Measurements from ENCODE around the gene RAB3IL1.

RAB3IL1 gene

DNA sequence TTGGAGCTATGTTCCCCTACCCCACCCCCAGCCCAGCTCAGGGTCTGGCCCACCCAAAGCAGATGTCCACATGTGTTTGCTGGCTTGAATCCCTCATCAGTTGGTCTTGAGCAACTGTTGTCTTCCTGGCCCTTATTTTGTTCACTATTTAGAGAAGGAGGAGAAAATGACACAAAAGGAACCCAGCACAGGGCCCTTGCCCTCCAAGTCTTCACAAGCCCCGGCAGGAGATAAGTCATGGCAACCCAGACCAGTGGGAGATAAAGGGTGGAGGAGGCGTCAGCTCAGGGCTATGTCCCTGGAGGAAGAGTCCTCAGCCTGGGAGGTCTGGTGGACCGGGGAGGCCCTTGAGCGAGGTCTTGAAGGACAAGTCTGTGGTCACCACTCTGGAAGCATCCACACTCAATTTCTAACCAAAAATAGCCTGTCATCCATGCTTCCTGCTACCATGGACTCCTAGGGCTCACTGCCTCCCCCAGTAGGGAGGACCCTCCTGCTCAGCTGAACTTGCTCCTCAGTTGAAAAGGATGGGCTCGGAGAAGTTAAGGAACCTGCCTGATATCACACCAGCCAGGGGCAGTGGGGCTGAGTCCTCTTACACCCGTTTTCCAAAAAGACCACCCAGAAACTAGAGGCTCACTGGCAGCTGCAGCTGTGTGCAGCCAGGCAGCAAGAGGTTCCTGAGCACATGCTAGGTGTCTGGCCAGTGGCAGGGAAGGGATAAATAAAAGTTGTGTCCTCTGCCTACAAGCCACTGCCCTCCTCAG, 1.8 kb upstream of the RAB3IL1 start:
- no peak for DNase-seq (ENCODE audit: low read depth)

DNA sequence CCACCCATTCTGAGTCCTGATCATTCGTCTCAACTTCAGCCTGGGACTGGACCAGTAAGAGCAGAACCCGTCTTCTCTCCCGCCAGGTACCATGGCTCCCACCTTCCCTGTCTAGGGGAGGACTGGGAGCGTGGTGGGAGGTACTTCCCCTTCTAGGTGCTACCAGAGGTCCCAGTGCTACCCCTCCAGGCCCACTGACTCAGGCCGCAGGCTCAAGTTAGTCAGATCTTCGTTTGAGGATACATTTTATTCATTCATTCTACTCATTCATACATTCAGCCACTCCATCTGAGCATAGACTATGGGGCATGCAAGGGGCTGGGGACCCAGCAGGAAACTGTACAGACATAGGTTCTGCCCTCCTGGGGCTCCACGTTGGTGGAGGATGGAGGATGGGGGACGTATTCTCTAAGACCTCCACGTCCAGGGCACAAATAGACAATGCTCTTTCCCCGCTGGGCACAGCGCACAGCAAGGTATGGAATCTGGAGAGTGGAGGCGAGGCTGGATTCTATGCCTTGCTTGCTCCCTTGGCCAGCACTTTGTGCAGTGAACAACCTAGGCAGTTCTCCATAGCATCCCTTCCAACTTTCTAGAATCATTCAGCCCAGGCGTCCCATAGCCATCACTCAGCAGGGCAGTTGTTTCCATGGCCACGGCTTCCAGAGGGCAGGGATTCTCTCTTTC, 1.0 kb upstream of the RAB3IL1 start:
- DNase-seq (ENCODE audit: low read depth), result no peak

DNA sequence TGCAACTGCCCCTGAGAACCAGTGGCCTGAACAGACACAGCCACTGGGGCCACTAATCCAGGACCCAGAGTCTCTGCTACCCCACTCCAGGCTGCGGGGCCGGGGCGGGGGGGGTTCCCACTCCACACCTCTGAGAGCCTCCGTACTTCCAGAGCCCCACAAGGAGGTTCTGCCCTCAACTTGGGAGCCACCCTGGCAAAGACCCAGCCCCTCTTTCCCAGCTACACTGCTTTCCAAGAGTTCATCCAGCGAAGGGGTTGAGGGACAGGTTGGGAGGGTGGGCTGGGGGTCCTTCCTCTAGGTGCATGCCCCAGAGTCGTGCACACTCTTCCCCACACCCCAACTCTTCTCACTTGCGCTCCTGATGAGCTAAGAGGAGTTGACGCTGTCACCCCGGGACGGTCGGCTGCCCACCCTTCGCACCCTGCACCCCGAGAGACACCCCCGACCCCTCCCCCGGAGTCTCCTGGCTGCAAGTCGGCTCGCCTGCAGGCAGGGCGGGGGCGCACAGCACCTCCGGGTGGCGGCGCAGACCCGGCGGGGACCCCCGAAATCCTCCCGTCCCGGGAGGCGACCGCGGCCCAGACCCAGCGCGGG, 531 bp downstream of the RAB3IL1 start:
- DNase-seq (ENCODE audit: low read depth), result no peak

DNA sequence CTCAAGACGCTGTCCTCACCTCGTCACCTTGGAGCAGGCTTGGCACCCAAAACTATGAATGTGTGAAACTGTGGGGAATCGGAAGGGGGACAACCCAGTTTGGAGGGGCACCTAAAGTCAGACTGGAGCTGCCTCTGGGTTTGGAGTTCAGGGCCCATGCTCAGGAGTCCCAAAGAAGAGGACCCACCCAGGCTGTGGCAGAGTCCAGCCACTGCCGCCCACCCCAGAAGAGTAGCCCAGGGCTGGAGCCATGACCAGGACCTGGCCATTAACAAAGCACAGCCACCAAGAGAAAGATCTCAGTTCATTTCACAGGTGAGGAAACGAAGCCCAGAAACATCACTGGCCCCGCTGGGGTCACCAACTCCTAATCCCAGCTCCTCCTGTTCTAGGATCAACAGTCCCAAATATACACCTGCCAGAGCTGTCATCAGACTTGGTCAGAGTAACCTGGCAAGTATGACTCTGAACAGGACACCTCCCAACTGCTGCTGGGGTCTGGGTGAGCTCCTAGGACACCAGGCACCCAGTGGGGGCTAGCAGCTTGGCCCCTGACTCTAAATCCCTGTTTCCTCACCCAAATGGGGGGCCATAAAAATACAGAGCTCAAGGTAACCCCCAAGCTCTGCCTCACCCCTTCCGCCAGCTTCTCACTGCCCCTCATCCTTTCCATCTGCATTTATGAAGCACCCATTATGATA, 2.7 kb downstream of the RAB3IL1 start:
- no peak for DNase-seq (ENCODE audit: low read depth)

DNA sequence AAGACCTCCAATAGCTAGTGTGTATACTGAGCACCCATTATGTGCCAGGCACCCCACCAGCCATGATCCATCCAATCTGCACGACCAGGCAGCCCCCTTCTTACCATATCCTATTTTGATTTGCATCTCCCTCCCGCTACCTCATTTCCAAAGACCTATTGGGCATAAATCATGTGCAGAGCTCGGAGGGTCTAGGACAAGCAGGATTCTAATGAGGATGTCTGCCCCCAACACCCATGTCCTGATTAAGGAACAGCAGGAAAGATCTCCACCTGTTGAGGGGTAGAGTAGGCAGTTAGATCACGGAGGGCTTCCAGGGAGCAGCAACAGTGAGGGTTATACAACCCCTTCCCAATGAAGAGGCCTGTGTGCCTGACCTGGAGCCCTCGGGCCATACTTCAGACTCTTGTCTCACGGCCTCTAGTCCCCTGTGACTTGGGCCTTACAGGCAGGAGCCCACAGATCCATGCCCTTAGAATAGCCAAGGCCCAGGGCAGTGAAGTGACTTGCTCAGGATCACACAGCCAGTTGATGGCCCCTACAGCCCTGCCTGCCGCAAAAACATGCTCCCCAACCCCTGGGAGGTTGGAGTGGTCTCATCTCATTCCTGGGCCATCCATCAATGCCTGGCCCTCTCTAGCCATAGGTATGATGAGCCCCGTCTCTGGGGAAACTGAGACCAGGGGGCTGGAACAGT, 3.5 kb downstream of the RAB3IL1 start:
- DNase-seq (ENCODE audit: low read depth), result no peak

DNA sequence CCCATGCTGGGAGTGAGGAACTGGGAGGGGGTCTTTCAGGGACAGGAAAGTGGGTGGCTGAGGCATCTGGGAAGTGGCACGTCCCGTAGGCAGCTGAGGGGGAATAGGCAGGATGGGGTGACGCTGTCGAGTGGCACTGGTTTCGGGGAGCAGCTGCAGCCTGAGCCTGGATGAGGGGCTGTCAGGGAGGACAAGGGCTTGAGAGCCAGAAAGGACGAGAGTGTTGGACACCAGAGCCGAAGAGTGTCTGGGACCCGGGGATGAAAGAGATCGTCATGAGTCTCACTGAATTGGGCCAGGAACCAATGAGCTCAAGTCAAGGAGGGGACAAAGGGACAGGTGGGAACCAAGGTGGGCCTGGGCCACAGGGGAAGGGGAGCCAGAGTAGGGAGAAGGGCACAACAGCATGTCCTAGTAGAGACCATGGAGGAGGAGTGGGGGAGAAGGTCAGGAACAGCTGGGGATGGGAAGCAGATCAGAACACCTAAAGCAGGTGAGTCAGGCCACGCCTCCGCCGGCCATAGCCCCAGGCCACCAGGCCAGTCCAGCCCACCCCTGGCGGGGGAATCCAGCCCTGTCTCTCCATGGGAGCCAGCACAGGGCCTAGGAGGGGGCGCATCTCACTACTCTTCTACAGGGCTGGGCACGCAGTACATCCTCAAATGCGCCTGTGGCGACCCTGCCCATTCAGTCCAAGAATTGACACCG, 4.2 kb downstream of the RAB3IL1 start:
- no peak for DNase-seq (ENCODE audit: low read depth)

DNA sequence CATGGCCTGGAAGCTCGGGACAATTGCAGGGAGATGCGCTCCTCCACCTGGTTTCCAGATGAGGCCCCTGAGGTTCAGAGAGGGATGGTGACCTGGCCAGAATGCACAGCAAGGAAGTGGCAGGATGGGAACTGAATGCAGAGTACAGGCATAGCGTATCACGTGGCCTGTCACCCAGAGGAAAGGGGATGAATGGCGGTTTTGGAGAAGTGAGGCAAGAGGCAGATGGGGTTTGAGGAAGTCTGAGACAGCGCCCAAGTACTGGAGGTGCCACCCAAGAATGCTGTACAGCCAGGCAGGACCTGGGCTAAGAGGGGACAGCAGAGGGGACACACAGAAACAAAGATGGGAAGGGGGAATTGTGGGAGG, 4.9 kb downstream of the RAB3IL1 start:
- no peak for DNase-seq (ENCODE audit: low read depth)

DNA sequence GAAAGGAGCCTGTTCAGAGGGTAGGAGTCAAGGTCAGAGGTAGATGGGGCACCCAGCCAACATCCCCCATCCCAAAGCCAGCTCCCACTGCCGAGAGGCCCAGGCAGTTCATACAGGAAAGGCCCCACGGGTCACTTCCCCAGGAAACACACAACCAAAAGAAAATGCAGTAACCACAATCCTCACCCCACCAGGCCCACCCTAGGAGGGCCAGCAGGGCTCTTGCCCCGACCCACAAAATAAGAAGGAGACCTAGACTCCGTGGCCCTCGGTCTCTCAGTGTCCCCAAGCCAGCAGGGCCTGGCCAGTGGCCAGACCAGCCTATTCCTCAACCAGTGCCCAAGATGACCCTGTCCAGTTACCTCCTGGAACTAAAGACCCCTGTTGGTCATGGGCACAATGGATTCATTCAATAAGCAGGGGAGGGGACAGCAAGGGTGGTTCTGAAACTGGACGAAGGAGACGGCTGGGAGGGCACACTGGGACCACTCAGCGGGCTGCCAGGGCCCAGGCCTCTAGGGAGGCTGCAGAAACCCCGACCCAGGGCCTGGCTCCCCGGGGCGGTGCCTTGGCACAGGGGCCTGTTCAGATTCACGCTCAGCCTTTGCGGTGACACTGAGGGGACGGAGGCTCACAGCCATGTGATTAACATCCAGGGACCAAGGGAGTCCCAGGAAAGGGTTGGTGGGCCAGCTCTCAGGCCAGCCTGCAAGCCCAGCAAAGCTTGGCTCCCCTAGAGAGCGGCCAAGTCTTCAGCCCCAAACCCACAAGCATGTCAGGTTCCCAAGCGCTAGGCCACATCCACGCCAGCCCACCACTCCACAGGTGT, 5.5 kb downstream of the RAB3IL1 start:
- no peak for DNase-seq (ENCODE audit: low read depth)

DNA sequence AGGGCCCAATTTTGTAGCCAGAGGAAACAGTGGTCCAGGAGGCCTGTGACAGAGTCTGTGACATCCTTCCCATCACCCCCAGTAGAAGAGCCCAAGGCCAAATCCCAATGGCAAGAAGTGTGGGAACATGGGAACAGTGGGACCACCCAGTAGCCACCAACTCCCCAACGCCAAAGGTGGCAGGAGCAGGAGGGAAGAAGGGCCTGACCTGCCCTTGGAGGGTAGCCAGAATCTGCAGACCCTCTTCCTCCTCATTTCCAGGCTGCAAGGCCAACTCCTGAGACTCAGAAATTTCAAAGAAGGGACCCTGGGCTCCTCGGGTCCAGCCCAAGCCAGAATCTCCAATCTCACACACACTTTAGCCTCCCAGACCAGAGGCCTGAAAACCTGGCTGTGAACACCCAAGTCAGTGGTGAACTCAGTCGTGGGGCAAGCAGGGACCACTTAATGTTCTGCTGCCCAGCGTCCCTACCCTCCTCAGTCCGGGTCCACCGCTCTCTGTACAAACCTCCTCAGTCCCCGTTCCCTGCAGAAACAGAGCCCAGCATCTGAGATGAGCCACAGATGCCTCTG, 6.2 kb downstream of the RAB3IL1 start:
- DNase-seq (ENCODE audit: low read depth), result no peak

DNA sequence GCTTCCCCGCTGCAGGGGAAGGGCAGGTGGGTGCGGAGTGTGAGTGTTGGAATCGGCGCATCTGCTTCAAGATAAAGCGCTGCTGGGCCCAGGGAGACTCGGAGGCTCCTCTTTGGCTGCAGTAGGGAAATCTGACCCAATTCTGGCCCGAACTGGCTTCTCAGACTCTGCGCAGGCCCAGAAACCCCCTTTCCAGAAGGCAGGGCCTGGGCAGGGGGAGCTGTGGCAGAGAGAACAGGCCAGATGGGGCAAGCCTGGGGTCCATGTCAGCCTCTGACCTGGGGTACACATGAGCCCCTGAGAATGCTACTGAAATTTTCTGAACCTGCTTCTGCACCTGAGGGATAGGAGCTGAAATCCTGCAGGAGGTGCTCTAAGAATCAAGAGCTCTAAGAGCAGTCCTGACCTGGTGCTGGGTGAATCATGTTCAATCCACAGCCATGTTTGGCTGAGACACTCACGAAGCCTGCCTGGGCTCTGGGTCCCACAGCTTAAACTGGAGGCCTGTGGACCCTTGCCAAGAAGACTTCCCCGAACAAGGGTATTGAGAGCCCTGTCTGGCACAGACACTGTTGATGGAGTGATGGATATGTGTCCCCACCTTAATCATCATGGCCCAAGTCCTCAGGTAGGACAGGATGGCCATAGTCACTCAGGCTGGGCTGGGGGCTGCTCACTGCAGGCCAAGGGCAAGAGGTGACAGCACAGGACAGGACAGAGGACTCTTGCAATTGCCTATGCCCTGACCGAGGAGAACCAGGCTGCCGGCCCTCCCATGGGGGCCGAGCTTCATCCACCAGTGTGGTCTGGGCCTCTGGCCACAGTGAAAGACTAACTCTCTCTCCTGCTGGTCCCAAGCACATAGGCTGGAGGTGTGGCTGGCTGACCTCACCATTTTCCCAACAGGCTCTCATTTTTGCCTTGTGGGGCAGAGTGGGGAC, 6.9 kb downstream of the RAB3IL1 start:
- DNase-seq (ENCODE audit: low read depth), result no peak

DNA sequence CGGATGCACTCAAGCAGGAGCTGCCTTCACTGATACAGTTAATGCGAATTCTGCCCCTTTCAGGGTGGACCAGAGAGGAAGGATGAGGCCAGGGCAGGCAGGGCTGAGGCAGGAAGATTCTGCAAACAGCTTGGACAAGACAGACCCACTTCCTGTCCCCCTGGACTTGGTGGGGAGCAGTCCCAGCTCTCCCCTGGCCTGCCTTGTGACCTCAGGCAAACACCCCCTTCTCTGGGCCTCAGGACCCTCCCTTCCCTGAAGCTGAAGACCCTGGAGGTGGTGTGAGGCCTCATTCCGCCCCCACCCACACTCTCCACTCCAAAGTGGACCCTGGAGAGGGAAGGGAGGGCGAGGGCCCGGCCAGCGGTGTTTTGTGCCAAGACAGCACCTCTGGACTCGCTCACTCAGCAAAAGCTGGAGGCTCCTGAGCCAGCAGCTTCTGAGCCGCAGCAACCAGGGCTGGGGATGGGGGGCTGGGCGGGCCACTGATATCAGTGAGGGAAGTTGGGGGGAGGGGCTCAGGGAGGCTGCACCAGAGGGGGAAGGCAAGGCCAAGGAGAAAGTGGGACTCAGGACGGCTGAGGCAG, 8.5 kb downstream of the RAB3IL1 start:
- no peak for DNase-seq (ENCODE audit: low read depth)

DNA sequence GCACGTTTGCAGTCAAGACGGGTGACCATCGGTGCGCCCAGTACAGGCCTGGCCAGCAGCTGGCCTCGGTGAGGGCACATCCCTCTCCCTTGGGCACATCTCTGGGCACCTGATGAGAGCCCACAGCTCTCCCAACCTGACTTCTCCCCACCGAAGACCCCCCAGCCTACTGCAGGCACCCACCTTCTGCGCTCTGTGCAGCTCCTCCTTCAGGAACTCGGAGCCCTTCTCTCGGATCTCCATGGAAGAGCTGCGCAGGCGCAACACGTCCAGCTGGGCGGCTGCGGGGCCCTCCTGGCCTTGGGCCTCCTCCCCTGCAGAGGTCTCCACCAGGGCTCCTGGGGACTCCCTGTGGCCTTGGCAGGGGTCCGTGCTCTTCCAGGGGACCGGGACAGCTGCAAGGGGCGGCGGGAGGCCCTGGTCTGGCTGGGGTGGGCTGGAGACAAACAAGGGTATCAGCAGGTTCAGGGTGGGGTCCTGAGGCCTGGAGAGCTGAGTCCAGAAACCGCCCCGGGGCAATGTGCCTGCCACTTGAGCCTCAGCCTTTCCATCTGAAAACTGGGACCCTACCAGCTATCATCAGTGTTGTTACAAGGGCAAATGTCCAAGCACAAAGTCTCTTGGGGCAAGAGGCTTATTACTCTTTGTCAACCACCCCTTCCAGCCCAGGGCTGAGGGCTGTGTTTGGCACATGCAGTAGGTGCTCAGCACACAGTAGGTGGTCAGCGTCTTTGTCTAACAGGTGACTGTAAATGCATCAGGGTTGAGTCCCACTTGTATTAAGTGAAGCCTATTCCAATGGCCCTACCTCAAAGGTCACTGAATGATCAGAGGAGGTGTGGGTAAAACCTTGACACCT, 9.3 kb downstream of the RAB3IL1 start:
- DNase-seq (ENCODE audit: low read depth), result no peak

DNA sequence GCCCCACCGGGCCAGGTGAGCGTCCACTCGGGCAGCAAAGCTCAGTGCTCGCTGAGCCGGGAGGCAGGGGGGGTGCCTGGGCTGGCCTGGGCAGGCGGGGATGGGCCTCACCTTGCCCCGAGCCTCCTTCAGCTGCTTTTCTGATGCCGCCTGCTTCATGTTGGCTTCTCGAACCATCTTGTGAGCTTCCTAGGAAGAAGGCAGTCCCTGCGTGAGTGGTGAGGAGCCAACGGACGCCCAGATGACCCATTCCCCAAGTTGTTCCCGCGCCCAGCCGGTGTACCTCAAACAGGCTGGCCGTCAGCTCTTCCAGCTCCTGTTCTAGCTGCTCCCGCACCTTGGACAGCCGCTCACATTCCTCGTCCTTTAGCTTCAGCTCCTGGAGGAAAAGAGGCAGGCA, 10.1 kb downstream of the RAB3IL1 start:
- no peak for DNase-seq (ENCODE audit: low read depth)

DNA sequence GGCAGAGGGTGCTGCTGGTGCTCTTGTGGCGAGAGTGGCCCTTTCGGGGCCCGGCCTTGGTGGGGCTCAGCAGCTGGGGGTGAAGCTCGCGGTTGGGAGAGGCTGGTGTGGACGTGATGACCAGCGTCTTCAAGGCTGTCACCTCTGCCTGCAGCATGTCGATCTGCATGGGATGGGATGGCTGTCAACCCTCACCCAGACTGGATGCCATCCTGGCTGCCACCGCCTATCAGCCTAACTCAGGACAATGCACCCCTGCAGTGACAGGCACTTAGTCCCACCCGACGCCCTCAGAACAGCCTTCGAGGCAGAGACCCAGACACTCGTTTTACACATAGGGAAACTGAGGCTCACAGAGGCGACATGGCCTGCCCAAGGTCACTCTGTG, 10.8 kb downstream of the RAB3IL1 start:
- DNase-seq (ENCODE audit: low read depth), result no peak

DNA sequence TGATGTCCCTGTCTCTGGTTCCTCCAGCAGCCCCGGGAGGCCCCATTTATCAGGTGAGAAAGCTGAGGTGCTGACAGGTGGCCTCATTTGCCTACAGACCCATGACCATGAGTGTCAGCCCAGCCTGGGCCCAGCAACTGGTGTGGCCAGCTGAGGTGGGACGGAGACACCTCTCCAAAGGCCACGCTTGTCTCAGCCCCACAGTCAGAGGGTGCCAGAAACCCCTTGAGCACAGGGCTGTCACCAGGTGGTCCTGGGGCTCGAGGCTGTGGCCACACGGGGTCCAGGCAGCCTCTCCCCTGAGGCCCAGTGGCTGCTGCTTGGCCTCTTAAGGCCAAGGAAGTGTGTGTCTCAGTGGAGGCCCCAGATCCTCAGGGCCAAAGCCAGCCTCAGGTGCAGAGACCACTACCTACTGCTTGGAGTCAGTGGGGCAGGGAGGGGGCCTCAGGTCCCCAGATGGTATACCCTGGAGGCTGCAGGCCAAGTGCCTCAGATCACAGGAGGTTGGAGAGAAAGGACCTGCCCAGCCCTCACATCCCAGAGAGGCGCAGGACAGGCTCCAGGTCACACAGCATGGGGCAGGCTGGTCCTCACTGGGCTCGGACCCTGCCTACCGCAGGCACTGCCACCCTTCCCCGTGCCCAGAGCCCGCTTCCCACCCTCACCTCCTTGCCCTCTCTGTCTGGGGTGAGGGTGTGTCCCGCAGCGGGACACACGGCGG, 11.4 kb downstream of the RAB3IL1 start:
- DNase-seq (ENCODE audit: low read depth), result no peak

DNA sequence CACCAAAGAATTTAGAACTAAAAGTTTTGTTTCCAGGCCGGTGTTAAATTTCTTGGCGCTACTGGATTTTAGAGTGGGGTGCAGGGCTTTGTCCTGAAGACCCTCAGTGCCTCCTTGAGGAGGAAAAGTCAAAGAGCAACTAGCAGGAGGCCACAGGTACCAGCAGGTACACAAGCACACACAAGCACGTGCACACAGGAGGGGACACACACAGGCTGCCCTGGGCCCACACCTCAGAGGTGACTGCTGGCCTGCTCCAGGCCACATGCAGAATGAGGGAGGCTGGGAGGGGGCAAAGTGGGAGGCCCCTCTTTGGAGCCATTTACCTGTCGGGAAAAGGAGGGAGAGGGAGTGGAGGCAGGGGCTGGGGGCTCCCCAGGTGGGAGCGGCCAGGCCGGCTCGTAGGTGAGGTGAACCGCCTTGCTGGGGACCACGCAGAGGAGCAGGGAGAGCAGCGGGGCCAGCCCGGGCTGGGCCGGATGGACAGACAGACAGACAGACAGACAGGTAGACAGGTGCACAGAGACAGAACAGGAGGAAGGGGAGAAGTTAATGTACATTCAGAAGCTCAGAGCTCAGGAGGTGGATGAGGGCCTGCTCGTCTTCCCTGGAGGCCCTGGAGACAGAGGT, 12.2 kb downstream of the RAB3IL1 start:
- no peak for DNase-seq (ENCODE audit: low read depth)
